H1 (cell line): ENCODE data around the gene SAMD4A. TPM values are rescaled to one million over a fixed set of nuclear protein-coding genes. Genes with fewer than 3 reads are reported as not detected.

Experiments used
- CTCF ChIA-PET: fragments of 300-600 bp; sonication (Branson Sonifier 250); formaldehyde crosslinking; loops from one replicate; lab custom pipeline; 2021; ENCODE audit not compliant: partially characterized antibody; lab: Charles Lee
- POLR2A ChIA-PET: fragments of 300-600 bp; sonication (Branson Sonifier 250); formaldehyde crosslinking; loops from one replicate; lab custom pipeline; 2021; ENCODE audit warnings: inconsistent platforms; ENCODE audit not compliant: partially characterized antibody; lab: Charles Lee
- DNase-seq, 2 experiments: peaks; one replicate each; pipeline versions ENCODE4 v3.0.0 to v3.0.0-alpha.2; 2010 to 2022; ENCODE audit warnings: low spot score in 2 of 2, low read depth in 1 of 2, mixed read lengths in 1 of 2
- FAIRE-seq: peaks from 2 replicates; lab custom pipeline; 2011; peaks lifted over from hg19 to GRCh38; lab: Jason Lieb, UNC
- H2AFZ ChIP-seq: 2 replicates; pipeline ENCODE4 v1.8.1; 2012; ENCODE audit warnings: low read length, inconsistent platforms
- H2AK5ac ChIP-seq: 2 replicates; pipeline ENCODE4 v1.6.1; 2013; ENCODE audit warnings: low read depth, low read length
- H2BK120ac ChIP-seq: replicated peaks from 2 replicates; pipeline ENCODE3; 2013; ENCODE audit warnings: low read depth, low read length, inconsistent platforms
- H2BK12ac ChIP-seq: 2 replicates; pipeline ENCODE4 v1.6.1; 2013; ENCODE audit warnings: low read depth, low read length
- H2BK15ac ChIP-seq: 2 replicates; pipeline ENCODE4 v1.6.1; 2013; ENCODE audit warnings: low read length
- H2BK20ac ChIP-seq: 2 replicates; pipeline ENCODE4 v1.6.1; 2013; ENCODE audit warnings: low read length
- H2BK5ac ChIP-seq: 2 replicates; pipeline ENCODE4 v1.6.1; 2013; ENCODE audit warnings: low read depth, low read length
- H3K14ac ChIP-seq: 2 replicates; pipeline ENCODE4 v1.6.1; 2013; ENCODE audit warnings: inconsistent platforms; ENCODE audit not compliant: insufficient read length
- H3K18ac ChIP-seq: 2 replicates; pipeline ENCODE4 v1.6.1; 2013; ENCODE audit warnings: low read length; ENCODE audit errors: extremely low read depth
- H3K23ac ChIP-seq: 2 replicates; pipeline ENCODE4 v1.6.1; 2013; ENCODE audit warnings: inconsistent platforms; ENCODE audit not compliant: insufficient read length
- H3K23me2 ChIP-seq: 2 replicates; pipeline ENCODE4 v1.6.1; 2013; ENCODE audit warnings: low read depth, low read length
- H3K27ac ChIP-seq: 2 replicates; pipeline ENCODE4 v1.6.1; 2011; ENCODE audit warnings: low read depth, low read length, inconsistent platforms
- H3K27me3 ChIP-seq, 4 experiments: replicated peaks in 1 of 4; 1 replicate in 1 of 4; 2 replicates in 3 of 4; pipeline versions ENCODE4 v1.6.1 to v1.8.1; 2011 to 2013; ENCODE audit warnings: low read length in 3 of 4, mild to moderate bottlenecking in 3 of 4, inconsistent platforms in 2 of 4, mixed read lengths in 2 of 4, moderate library complexity in 1 of 4; ENCODE audit not compliant: control insufficient read depth in 3 of 4, insufficient read depth in 3 of 4; ENCODE audit errors: extremely low read depth in 1 of 4
- H3K36me3 ChIP-seq, 4 experiments: 2 replicates each; pipeline versions ENCODE4 v1.6.1 to v1.8.1; 2011 to 2013; ENCODE audit warnings: mild to moderate bottlenecking in 4 of 4, low read length in 3 of 4, moderate library complexity in 2 of 4, control low read depth in 1 of 4, inconsistent platforms in 1 of 4; ENCODE audit not compliant: insufficient read depth in 4 of 4, control insufficient read depth in 2 of 4
- H3K4ac ChIP-seq: replicated peaks from 2 replicates; pipeline ENCODE3; 2013; ENCODE audit warnings: low read length, low read depth, mixed read lengths, inconsistent platforms; ENCODE audit not compliant: insufficient read length
- H3K4me1 ChIP-seq, 4 experiments: replicated peaks in 1 of 4; 1 replicate in 1 of 4; 2 replicates in 3 of 4; pipeline versions ENCODE4 v1.6.1 to v1.8.1; 2011 to 2013; ENCODE audit warnings: low read length in 3 of 4, inconsistent platforms in 2 of 4, mixed read lengths in 1 of 4; ENCODE audit not compliant: insufficient read depth in 4 of 4, control insufficient read depth in 3 of 4
- H3K4me2 ChIP-seq, 2 experiments: 2 replicates each; pipeline versions ENCODE4 v1.6.1 to v1.8.1; 2011 to 2013; ENCODE audit warnings: low read depth in 2 of 2, low read length in 2 of 2, control low read depth in 1 of 2, inconsistent platforms in 1 of 2, mild to moderate bottlenecking in 1 of 2; ENCODE audit not compliant: insufficient read depth in 1 of 2
- H3K4me3 ChIP-seq, 4 experiments: fragments of 200-600, 300-600 bp in 1 of 4; sonication (generic), shearing (Covaris generic), sonication (Bioruptor Twin) in 1 of 4; 2 replicates each; pipeline versions ENCODE4 v1.5.1 to v1.8.1; 2011 to 2016; ENCODE audit warnings: low read length in 4 of 4, low read depth in 3 of 4, control low read depth in 2 of 4, inconsistent platforms in 2 of 4, mild to moderate bottlenecking in 2 of 4, mixed read lengths in 1 of 4, moderate library complexity in 1 of 4; ENCODE audit not compliant: insufficient read depth in 2 of 4; ENCODE audit errors: extremely low read depth in 1 of 4
- H3K56ac ChIP-seq: replicated peaks from 2 replicates; pipeline ENCODE3; 2013; ENCODE audit warnings: low read depth, mild to moderate bottlenecking, mixed read lengths, low read length, inconsistent platforms; ENCODE audit not compliant: insufficient read length
- H3K79me1 ChIP-seq: 2 replicates; pipeline ENCODE4 v1.6.1; 2013; ENCODE audit warnings: low read depth, low read length, control low read depth
- H3K79me2 ChIP-seq, 2 experiments: 2 replicates each; pipeline versions ENCODE4 v1.6.1 to v1.8.1; 2012 to 2013; ENCODE audit warnings: low read length in 2 of 2, mild to moderate bottlenecking in 2 of 2, inconsistent platforms in 1 of 2; ENCODE audit not compliant: insufficient read depth in 2 of 2, control insufficient read depth in 1 of 2
- H3K9ac ChIP-seq, 4 experiments: replicated peaks in 1 of 4; 1 replicate in 1 of 4; 2 replicates in 3 of 4; pipeline versions ENCODE4 v1.6.1 to v1.8.1; 2011 to 2013; ENCODE audit warnings: low read depth in 3 of 4, low read length in 3 of 4, control low read depth in 2 of 4, mild to moderate bottlenecking in 2 of 4, moderate library complexity in 2 of 4, inconsistent platforms in 1 of 4; ENCODE audit errors: extremely low read depth in 1 of 4
- H3K9me3 ChIP-seq, 2 experiments: 2 replicates each; pipeline versions ENCODE4 v1.6.1 to v1.8.1; 2012 to 2013; ENCODE audit warnings: mild to moderate bottlenecking in 2 of 2, moderate library complexity in 2 of 2, control low read depth in 1 of 2, inconsistent platforms in 1 of 2, low read depth in 1 of 2, low read length in 1 of 2, mixed read lengths in 1 of 2; ENCODE audit not compliant: insufficient read depth in 2 of 2
- H4K20me1 ChIP-seq, 2 experiments: replicated peaks in 1 of 2; 2 replicates each; pipeline versions ENCODE3 to v1.8.1; 2011 to 2013; ENCODE audit warnings: inconsistent platforms in 2 of 2, low read length in 2 of 2, mild to moderate bottlenecking in 1 of 2; ENCODE audit not compliant: insufficient read depth in 2 of 2, control insufficient read depth in 1 of 2
- H4K5ac ChIP-seq: 2 replicates; pipeline ENCODE4 v1.6.1; 2013; ENCODE audit warnings: low read length, low read depth, mixed read lengths, inconsistent platforms; ENCODE audit not compliant: insufficient read length
- H4K8ac ChIP-seq: 2 replicates; pipeline ENCODE4 v1.8.0; 2013; ENCODE audit warnings: mild to moderate bottlenecking, moderate library complexity, low read length, inconsistent platforms; ENCODE audit not compliant: insufficient read depth; ENCODE audit errors: extremely low read depth
- H4K91ac ChIP-seq: replicated peaks from 2 replicates; pipeline ENCODE3; 2013; ENCODE audit warnings: low read length, mixed read lengths, inconsistent platforms; ENCODE audit not compliant: insufficient read length
- BACH1 ChIP-seq: IDR thresholded peaks from 2 replicates; pipeline ENCODE4 v1.6.1; 2012; ENCODE audit warnings: low read length, improper control_type of control experiment
- CREB1 ChIP-seq: IDR thresholded peaks from 2 replicates; pipeline ENCODE4 v1.6.1; 2012; ENCODE audit warnings: inconsistent platforms
- FOSL1 ChIP-seq: IDR thresholded peaks from 2 replicates; pipeline ENCODE4 v1.6.1; 2011; ENCODE audit warnings: mild to moderate bottlenecking, low read depth, low read length, moderate library complexity; ENCODE audit not compliant: insufficient read depth
- HDAC2 ChIP-seq, 2 experiments: fragments of 300-600 bp in 1 of 2; sonication (generic) in 1 of 2; IDR thresholded peaks; 2 replicates each; pipeline ENCODE4 v1.6.1; 2011 to 2012; ENCODE audit warnings: low read depth in 2 of 2, low read length in 2 of 2, mild to moderate bottlenecking in 2 of 2, moderate library complexity in 2 of 2, borderline replicate concordance in 1 of 2, inconsistent platforms in 1 of 2
- PHF8 ChIP-seq: fragments of 200-600 bp; sonication (generic); conservative IDR thresholded peaks from 2 replicates; pipeline ENCODE4 v1.7.1; 2012; ENCODE audit warnings: low read depth, mild to moderate bottlenecking, inconsistent platforms, low read length, moderate library complexity
- POU5F1 ChIP-seq: IDR thresholded peaks from 2 replicates; pipeline ENCODE4 v1.6.1; 2011; ENCODE audit warnings: low read depth, mild to moderate bottlenecking, low read length, moderate library complexity
- WGBS, 2 experiments: shearing (Covaris generic) in 1 of 2; methylation state at CpG; one replicate each; pipeline versions ENCODE4 v1.1.6 to v1.1.7; 2013 to 2015; ENCODE audit warnings: low lambda C conversion rate in 2 of 2, mixed read lengths in 2 of 2, inconsistent platforms in 1 of 2, low coverage in 1 of 2, missing lambda C conversion rate in 1 of 2; ENCODE audit not compliant: insufficient replicate concordance in 2 of 2, insufficient coverage in 1 of 2, insufficient read length in 1 of 2; ENCODE audit errors: extremely low coverage in 1 of 2, missing lambda C conversion rate in 1 of 2; 5-methylcytosine and 5-hydroxymethylcytosine counted together
- polyA plus RNA-seq, 7 experiments: library from polyadenylated mRNA; depleted of rRNA in 3 of 7; stranded (reverse) in 5 of 7; unstranded in 2 of 7; fragments of >200 nt in 5 of 7; fragments of 200-250 nt in 2 of 7; gene quantifications; 1 replicate in 5 of 7; 2 replicates in 1 of 7; 4 replicates in 1 of 7; pipeline versions ENCODE4 v1.2.1 to v1.2.3, GENCODE V29; 2011 to 2013; ENCODE audit warnings: missing spikeins in 2 of 7, mixed read lengths in 2 of 7
- total RNA-seq: library from RNA; stranded (reverse); fragmentation: NEBNext Ultra II Directional; extraction: Animal tissue kit (Norgen Biotek cat#: 25700); gene quantifications from 2 replicates; pipeline ENCODE4 v1.2.1, GENCODE V29; 2021

SAMD4A gene
- total and polyA plus RNA-seq, 2 of the 8 experiments (the other 6 are each of a cell fraction or from before 2014, with no cell fraction given) = 2.4 to 12.3 TPM

GRCh38 chr14:54839701-54840119 lies 272.8 kb downstream of the SAMD4A start:
- no peaks in the 10 kb centered on the region for H3K36me3 ChIP-seq
- H3K4me1 ChIP-seq = no peaks in the 10 kb centered on the region
- H3K79me2 ChIP-seq = no peaks in the 10 kb centered on the region
- no peak overlapping the region for H2BK5ac ChIP-seq
- no peaks in the 10 kb centered on the region for H3K9me3 ChIP-seq
- H2BK20ac ChIP-seq = no peak overlapping the region
- H3K4me3 ChIP-seq = no peak overlapping the region
- no peak for FAIRE-seq
- POLR2A ChIA-PET = interaction anchor here (1.5 kb wide), 1 partner anchor 64 kb away, joined by 4 read pairs; no protein-coding TSS in a partner anchor
- H3K23me2 ChIP-seq = no peaks in the 10 kb centered on the region
- 94% methylated on average over 3 of the region's 3 CpGs; no CpG with 5 or more reads in 1 of the 2 experiments for WGBS, 2 experiments
- H3K18ac ChIP-seq = no peak overlapping the region
- no peak overlapping the region for H3K9ac ChIP-seq
- H2BK120ac ChIP-seq = no peak overlapping the region
- no peak overlapping the region for H2BK12ac ChIP-seq
- no peak overlapping the region for H4K8ac ChIP-seq
- TF ChIP-seq HDAC2 (IDR thresholded peaks at IDR 0.05; ENCODE audit: borderline replicate concordance in 1 of 2, low read depth in 2 of 2, low read length in 2 of 2) (no peak), CREB1 (no peak), BACH1 (no peak), FOSL1 (no peak), PHF8 (no peak), POU5F1 (no peak)
- TF ChIP-seq, all 59 proteins: peak for 0
- Histone ChIP-seq H2AK5ac (no peak overlapping the region), H3K4ac (no peak overlapping the region), H3K56ac (no peak overlapping the region), H4K91ac (no peak overlapping the region), H2BK15ac (no peak overlapping the region), H4K20me1 (no peaks in the 10 kb centered on the region), H3K23ac (no peak overlapping the region), H3K79me1 (no peaks in the 10 kb centered on the region), H3K14ac (no peak overlapping the region), H4K5ac (no peak overlapping the region), H3K4me2 (no peak overlapping the region), H3K27me3 (no peaks in the 10 kb centered on the region), H3K27ac (no peak overlapping the region), H2AFZ (no peak overlapping the region)
- no peak for DNase-seq
- CTCF ChIA-PET = interaction anchor here (1.1 to 2.1 kb wide), 4 partner anchors 9 to 73 kb away, joined by 3 to 5 read pairs (median 4); no protein-coding TSS in a partner anchor
